A673 (cell line): ENCODE measurements around the gene VEGFB. TPM values are rescaled to one million over a fixed set of nuclear protein-coding genes. Genes with fewer than 3 reads are reported as not detected.

Experiments used
- BruUV-seq: library from RNA; stranded (reverse); fragments of 400-500 nt; replicated peaks from 2 replicates; lab custom pipeline; 2021; lab: Mats Ljungman, UMichigan
- CTCF ChIA-PET: fragments of 300-600 bp; sonication (Branson Sonifier 250); formaldehyde crosslinking; loops from one replicate; lab custom pipeline; 2022; ENCODE audit warnings: antibody characterized with exemption; lab: Charles Lee
- POLR2A ChIA-PET: fragments of 300-600 bp; sonication (Branson Sonifier 250); formaldehyde crosslinking; loops from one replicate; lab custom pipeline; 2022; ENCODE audit warnings: antibody characterized with exemption; ENCODE audit not compliant: low non-redundant PET; lab: Charles Lee
- DNase-seq: peaks from one replicate; pipeline ENCODE4 v3.0.0-alpha.2; 2015; ENCODE audit warnings: low spot score
- H3K27ac ChIP-seq: fragments of 200-600 bp; sonication (generic); 2 replicates; pipeline ENCODE4 v1.5.1; 2016; ENCODE audit warnings: mixed run types, low read depth, mild to moderate bottlenecking, mixed read lengths, antibody characterized with exemption, low read length; ENCODE audit not compliant: poor library complexity, severe bottlenecking
- H3K27me3 ChIP-seq: fragments of 200-600 bp; sonication (generic); replicated peaks from 2 replicates; pipeline ENCODE4 v1.6.1; 2017; ENCODE audit warnings: mixed run types, low read depth, mild to moderate bottlenecking, mixed read lengths, antibody characterized with exemption, low read length; ENCODE audit not compliant: insufficient read depth, poor library complexity
- H3K36me3 ChIP-seq: fragments of 200-600 bp; sonication (generic); 2 replicates; pipeline ENCODE4 v1.6.1; 2016; ENCODE audit warnings: mixed run types, mild to moderate bottlenecking, mixed read lengths, antibody characterized with exemption, low read length; ENCODE audit not compliant: insufficient read depth, poor library complexity, severe bottlenecking
- H3K4me1 ChIP-seq: fragments of 200-600 bp; sonication (generic); 2 replicates; pipeline ENCODE4 v1.6.1; 2017; ENCODE audit warnings: mixed run types, mild to moderate bottlenecking, mixed read lengths, antibody characterized with exemption, low read length; ENCODE audit not compliant: insufficient read depth, poor library complexity, severe bottlenecking
- H3K4me3 ChIP-seq: fragments of 200-600 bp; sonication (generic); 2 replicates; pipeline ENCODE4 v1.5.1; 2016; ENCODE audit warnings: low read depth, mixed run types, mild to moderate bottlenecking, mixed read lengths, low read length; ENCODE audit not compliant: poor library complexity, severe bottlenecking
- H3K9me3 ChIP-seq: fragments of 200-600 bp; sonication (generic); 2 replicates; pipeline ENCODE4 v1.6.1; 2016; ENCODE audit warnings: mixed run types, low read depth, mild to moderate bottlenecking, mixed read lengths, antibody characterized with exemption, low read length; ENCODE audit not compliant: poor library complexity, severe bottlenecking
- CTCF ChIP-seq: fragments of 300-800, 200-600 bp; sonication (generic); conservative IDR thresholded peaks from 2 replicates; pipeline ENCODE4 v1.5.1; 2017; ENCODE audit warnings: low read depth, mild to moderate bottlenecking, antibody characterized with exemption, low read length, moderate library complexity, mixed read lengths
- EZH2 ChIP-seq: fragments of 200-600 bp; sonication (generic); IDR thresholded peaks from 2 replicates; pipeline ENCODE4 v1.6.1; 2017; ENCODE audit warnings: borderline replicate concordance, low read depth, mild to moderate bottlenecking, mixed read lengths, antibody characterized with exemption, low read length; ENCODE audit not compliant: poor library complexity, severe bottlenecking
- intact Hi-C: fragments of 100-400 bp; cut with micrococcal nuclease; formaldehyde crosslinking; loops from one replicate; pipeline ENCODE4 v1.10.0; 2022; ENCODE audit not compliant: unreplicated experiment
- total RNA-seq: library from RNA; stranded (reverse); gene quantifications from 2 replicates; pipeline ENCODE4 v1.2.3, GENCODE V29; 2021

VEGFB gene
- total RNA-seq, 1 experiment from 2014 or later = 93.3 TPM

GRCh38 chr11:64258946-64259532 lies 24.7 kb downstream of the VEGFB start:
- no peaks in the 10 kb centered on the region for H3K27me3 ChIP-seq
- ChIA-PET CTCF (no interaction called here), POLR2A (no interaction called here)
- no peaks in the 10 kb centered on the region for H3K9me3 ChIP-seq
- H3K27ac ChIP-seq = no peak overlapping the region
- DNase-seq = no peak
- intact Hi-C loops = no loop called here
- no peak overlapping the region for H3K4me3 ChIP-seq
- peaks cover 79% of the 10 kb centered on the region for H3K36me3 ChIP-seq
- no peak for TF ChIP-seq CTCF
- no peak for TF ChIP-seq EZH2
- no peaks in the 10 kb centered on the region for H3K4me1 ChIP-seq
- BruUV-seq = no TSS peak

- ChIA-PET CTCF (no interaction called here), POLR2A (no interaction called here)
- no peak overlapping the region for H3K4me3 ChIP-seq
- H3K27me3 ChIP-seq = no peaks in the 10 kb centered on the region
- TF ChIP-seq CTCF = no peak
- no peak for TF ChIP-seq EZH2
- H3K9me3 ChIP-seq = no peaks in the 10 kb centered on the region
- peaks cover 79% of the 10 kb centered on the region for H3K36me3 ChIP-seq
- no peak for DNase-seq
- H3K27ac ChIP-seq = no peak overlapping the region
- intact Hi-C loops = no loop called here
- no peaks in the 10 kb centered on the region for H3K4me1 ChIP-seq
- no TSS peak for BruUV-seq
Measured at GRCh38 chr11:64259533-64260067, 25.2 kb downstream of the VEGFB start.

GRCh38 chr11:64260147-64260708 lies 25.8 kb downstream of the VEGFB start:
- no TSS peak for BruUV-seq
- Histone ChIP-seq H3K27ac (no peak overlapping the region), H3K4me1 (no peaks in the 10 kb centered on the region), H3K36me3 (peaks cover 76% of the 10 kb centered on the region), H3K27me3 (no peaks in the 10 kb centered on the region), H3K9me3 (no peaks in the 10 kb centered on the region), H3K4me3 (no peak overlapping the region)
- ChIA-PET POLR2A (no interaction called here), CTCF (interaction anchor here (0.7 kb wide), 1 partner anchor 422 kb away, joined by 4 read pairs; no protein-coding TSS in a partner anchor)
- DNase-seq = no peak
- intact Hi-C loops = no loop called here
- TF ChIP-seq CTCF (no peak), EZH2 (no peak)
